GM18907 (cell line): ENCODE results near the gene STYXL2.

Source experiments
- ATAC-seq: cut with Tn5 transposase; IDR thresholded peaks from one replicate; pipeline ENCODE4 v1.9.1; 2021; ENCODE audit warnings: mild to moderate bottlenecking, moderate library complexity; ENCODE audit not compliant: unreplicated experiment

STYXL2 gene

DNA sequence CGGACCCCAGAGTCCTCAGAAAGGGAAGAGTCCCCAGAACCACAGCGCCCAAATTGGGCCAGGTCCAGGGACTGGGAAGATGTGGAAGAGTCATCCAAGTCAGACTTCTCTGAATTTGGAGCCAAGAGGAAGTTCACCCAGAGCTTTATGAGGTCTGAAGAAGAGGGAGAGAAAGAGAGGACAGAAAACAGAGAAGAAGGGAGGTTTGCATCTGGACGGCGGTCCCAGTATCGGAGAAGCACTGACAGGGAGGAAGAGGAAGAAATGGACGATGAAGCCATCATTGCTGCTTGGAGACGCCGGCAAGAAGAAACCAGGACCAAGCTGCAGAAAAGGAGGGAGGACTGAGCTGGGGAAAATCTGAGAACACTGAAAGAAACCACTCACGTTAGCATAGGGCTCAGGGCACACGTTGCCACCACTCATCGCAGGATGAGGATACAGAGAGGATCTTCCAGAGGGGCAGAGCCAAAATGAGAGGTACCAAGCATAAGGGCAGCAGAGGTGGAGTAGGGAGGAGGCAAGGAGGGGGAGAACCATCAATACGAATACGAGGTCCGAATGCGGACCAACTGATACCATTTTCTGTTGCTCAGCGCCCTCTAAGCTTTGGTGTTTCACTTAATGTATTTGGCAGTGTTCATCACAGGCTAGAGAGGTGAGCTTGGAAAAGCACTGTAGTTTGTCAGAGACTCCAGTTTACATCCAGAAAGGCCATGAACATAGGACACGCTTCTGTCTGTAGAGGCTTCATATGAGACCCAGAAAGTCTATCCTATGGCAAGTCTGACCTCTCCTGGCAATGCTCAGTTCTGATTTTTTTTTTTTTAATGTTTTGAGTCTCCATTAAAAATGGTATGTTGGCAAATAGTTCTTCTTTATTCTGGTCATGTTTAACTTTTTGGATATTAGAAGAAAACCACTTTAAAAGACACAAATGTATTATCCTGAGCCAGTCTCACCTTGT is 34.7 kb downstream of the STYXL2 start:
- no peak for ATAC-seq

DNA sequence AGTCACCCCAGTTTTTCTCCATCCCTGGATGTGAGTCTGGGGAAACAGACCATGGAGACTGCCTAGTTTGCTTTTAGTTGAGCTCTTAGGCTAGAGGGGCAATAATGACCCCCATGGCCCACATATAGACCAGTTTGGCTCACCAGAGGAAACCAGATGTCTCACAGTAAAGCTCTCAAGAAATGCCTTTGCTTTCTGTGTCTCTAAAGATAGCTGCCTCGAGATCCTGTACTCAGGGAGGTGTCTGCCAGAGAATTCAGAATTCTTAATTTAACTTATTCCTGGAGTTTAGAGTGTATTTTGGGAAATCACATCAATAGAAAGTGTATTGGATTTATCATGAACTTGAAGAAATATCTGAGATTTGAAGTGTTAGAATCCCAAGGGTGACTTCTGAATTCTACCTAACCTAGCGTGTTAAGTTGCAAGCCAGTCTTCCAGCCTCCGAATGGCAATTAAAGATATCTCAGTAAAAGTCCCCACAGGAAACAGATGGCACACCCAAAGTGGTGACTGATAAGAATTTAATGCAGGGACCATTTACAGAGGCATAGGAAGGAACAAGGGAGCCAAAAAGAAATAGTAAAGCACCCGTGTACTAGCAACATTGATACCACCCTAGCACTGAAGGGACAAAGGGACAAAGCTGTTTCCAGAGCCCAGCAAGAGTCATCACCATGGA is 37.1 kb downstream of the STYXL2 start:
- no peak for ATAC-seq

DNA sequence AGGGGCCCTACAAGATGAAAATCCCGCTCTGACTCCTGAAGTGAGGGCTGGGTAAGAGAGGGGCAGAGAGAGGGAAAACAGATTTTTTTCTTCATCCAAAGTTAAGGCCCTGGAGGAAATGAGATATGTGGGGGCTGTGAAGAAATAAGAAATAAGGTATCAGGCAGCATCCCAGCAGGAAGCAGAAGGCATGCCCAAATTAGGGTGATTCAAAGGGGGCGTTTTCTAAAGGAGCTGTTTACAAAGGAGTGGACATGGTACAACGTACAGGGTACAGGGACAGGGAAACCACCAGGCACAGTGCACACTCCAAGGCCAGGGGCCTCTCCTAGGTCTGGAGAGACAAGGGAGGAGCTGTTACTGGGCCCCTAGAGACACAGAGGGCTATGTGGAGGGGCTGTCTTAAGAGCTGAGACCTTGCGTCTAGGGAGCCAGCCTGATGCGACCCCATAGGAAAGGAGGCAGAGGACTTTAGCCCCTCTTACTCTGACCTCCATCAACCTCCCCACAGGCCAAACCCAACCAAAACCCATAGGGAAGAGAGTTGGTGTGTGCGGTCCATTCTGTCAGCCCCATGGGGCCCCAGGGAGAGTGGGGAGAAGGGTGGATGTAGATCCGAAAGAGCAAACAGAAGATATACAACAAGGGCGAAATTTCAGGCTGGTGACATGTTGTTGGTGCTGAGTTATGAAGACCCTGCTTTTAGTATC is 38.6 kb downstream of the STYXL2 start:
- no peak for ATAC-seq

DNA sequence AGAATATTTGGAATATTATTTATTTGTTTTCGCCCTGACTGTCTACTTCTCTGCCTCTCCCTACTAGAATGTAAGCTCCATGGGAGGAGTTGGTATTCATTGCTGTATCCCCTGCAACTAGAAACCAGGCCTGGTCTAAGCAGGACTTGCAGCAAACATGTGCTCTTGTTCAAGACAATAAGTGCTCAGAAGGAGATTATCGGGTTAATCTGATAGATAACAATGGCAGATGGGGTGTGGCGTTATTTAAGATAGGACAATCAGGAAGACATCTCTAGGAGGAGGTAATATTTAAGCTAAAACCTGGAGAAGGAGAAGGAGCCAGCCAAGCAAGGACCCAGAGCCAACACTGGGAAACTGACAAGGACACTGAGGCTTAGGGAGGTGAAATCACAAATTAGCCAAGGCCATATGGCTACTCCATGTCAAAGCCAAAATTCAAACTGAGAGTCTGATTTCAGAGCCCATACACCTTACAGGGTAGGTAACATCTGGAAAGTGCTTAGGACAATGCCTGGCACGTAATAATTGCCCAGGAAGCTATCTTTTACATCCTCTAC is 41.5 kb downstream of the STYXL2 start:
- no peak for ATAC-seq

DNA sequence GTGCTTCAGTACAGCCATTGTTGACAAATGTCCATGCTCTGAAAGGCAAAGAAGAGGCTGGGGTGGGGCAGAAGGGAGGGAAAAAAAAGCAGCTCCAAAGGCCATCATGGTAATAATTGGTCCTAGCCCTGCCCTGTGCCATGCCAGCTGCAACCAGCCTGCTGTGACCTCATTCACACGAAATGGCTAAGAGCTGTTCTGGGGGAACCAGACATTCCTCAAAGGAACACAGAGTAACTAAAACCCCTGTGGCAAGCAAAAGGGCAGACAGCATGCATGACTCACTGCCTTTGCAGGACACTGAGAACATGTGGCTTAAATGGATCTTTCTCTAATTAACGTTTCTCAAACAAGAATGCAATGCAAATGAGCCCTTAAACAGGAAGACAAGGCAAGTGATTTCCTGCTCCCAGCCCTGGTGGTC is 42.3 kb downstream of the STYXL2 start:
- ATAC-seq, result no peak

DNA sequence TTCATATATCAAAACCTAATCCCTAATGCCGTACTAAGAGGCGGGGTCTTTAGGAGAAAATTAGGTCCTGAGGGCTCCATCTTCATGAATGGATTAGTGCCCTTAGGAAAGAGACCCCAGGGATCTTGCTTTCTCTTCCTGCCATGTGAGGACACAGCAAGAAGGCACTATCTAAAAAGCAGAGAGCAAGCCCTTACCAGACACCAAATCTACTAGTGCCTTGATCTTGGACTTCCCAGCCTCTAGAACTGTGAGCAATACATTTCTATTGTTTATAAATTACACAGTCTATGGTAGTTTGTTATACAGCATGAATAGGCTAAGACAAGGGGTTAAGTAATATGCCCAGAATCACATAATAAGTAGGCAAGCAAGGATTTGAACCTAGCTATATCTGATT is 42.9 kb downstream of the STYXL2 start:
- no peak for ATAC-seq

DNA sequence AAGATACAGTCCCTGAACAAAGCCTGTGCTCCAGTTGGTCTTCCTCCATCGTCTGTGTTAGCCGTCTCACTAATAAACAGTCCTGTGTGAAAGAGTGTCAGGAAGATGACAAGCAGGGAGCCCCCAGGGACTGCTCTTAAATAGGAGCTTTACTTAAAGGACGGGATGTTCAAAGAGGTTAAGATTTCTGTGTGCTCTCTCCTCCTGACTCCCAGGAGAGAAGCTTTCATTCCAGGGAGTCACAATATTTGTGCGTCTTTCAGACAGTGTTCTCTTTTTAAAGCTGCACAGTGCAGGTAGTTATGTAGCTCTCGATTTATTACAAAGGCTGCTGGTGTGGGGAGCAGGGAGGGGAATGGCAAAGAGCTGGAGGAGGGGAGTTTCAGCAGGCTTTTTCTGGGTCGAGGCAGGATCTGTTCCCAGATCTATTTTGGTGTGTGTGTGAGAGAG is 43.5 kb downstream of the STYXL2 start:
- no peak for ATAC-seq

DNA sequence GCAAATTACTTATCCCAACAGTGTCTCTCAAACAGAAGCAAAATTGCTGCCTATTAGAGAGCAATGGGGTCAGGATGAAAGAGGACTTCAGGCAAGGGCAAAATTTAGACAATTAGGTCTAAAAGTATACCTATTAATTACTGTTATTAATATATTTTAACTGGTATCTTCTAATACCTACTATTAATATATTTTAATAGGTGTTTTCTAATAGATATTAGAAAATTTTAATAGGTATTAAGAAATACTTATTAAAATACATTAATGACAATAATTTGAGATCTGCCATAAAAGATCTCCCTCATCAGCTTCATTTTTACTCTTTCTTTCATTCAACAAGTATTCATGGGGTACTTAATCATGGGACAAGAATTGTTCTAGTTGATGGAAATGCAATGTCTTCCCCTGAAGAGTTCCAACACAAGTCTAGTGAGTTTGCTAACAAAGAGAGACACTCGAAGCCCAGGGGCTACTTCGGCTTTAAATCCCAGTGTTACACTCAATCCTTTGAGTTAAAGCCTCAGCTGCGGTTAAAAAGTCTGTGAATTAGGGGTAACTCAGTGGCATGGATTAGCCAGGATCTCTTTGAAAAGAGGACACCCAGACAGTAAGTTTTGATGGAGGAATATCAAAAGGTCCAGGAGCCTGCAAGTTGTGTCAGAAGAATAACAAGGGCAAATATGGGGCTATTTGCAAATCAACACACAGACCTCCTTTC is 44.1 kb downstream of the STYXL2 start:
- ATAC-seq, result no peak

DNA sequence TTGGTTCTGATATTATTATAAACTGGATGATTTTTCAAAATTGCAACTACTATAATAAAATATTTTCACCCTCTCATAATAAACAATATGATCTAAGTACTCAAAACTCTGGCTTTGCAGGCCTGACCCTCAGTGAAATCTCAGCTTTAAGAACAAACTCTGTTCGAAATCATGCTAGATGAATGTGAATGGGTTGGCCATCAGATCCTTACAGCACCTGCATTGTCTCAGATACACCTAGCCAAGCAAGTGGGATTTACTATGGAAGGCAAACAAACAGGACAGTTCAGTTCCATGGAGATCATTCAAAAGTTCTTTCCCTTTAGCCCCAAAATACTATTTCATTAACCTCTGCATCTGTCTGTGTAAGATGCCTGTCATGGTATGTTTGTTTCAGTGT is 44.8 kb downstream of the STYXL2 start:
- no peak for ATAC-seq

DNA sequence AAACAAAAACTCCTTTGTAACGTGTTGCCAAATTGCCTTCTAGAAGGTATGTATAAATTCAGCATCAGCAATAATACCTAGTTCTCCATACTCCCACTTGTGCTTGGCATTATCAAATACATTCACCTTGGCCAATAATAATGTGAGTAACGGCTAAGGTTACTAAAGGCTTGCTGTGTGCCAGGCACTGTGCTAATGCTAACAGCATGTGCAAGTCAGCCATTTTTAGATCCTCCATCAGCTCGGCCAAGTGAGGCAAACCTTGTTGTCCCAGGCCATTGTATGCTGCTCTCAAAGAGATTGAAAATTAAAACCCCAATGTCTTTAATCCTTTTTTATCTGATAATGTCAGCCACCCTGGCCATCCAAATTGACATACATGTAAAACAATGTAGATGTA is 48.1 kb downstream of the STYXL2 start:
- ATAC-seq, result no peak
